Measurements from ENCODE around the gene ABCA6. TPM values are rescaled to one million over a fixed set of nuclear protein-coding genes. Genes with fewer than 3 reads are reported as not detected.

The ABCA6 gene
- total RNA-seq, 1 donor from 2014 or later = 36.3 TPM

DNA sequence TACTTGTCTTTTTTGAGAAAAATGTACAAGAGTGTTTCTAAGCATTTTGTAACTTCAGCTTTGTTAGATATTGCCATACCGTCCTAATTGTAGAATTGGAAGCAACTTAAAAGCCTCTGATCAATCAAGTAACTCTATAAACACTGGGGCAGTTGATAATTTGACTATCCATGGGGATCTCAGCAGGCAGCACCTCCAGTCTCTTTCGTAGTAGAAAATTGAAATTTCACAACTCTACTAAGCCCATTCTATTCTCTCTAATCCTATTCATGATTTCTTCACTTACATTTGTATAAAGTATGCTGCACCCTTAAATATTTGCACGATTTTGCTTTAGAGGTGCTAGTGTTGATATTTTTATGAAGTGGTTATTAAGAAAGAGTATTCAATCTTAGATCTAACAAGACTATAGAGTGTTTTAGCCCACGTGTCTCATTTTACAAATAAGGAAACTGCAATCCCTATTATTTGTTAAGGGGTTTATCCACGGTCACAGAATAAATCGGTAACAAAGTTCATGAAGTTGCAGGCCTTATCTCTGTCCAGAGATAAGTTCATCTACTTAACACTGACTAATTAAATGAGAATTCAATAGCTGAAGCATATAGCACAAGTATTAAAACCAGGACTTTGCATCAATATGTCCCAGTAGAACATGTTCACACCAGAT, 10.9 kb downstream of the ABCA6 start:
- no peak for DNase-seq
- no peak overlapping the region for H3K27ac ChIP-seq
- H3K27me3 ChIP-seq = no peaks in the 10 kb centered on the region
- H3K36me3 ChIP-seq = peaks cover 9% of the 10 kb centered on the region
- H3K4me1 ChIP-seq = no peaks in the 10 kb centered on the region
- intact Hi-C loops (cut with DNase I) = no loop called here
- ATAC-seq = no peak
- H3K9me3 ChIP-seq = no peaks in the 10 kb centered on the region
- TF ChIP-seq, protein P1, sequence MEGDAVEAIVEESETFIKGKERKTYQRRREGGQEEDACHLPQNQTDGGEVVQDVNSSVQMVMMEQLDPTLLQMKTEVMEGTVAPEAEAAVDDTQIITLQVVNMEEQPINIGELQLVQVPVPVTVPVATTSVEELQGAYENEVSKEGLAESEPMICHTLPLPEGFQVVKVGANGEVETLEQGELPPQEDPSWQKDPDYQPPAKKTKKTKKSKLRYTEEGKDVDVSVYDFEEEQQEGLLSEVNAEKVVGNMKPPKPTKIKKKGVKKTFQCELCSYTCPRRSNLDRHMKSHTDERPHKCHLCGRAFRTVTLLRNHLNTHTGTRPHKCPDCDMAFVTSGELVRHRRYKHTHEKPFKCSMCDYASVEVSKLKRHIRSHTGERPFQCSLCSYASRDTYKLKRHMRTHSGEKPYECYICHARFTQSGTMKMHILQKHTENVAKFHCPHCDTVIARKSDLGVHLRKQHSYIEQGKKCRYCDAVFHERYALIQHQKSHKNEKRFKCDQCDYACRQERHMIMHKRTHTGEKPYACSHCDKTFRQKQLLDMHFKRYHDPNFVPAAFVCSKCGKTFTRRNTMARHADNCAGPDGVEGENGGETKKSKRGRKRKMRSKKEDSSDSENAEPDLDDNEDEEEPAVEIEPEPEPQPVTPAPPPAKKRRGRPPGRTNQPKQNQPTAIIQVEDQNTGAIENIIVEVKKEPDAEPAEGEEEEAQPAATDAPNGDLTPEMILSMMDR (IDR thresholded peaks at IDR 0.05) = no peak
- no peak overlapping the region for H3K4me3 ChIP-seq

DNA sequence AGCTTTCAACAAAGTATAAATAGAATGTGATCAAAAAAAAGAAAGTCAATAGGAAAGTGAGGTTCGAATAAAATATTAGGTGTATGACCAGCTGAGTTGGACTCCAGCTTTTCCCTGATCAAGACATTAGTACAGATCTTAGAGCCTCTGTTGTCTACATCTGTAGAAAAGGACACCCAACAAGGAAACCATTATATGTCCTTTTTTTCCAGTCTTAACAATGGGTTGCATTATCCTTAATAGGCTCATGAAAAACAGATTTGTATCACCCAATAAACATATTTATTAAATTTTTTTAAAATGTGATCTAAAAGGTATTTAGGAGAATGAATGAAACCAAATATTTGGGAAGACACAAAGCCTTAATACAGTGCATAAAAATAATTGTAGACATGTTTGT, 18.1 kb downstream of the ABCA6 start:
- Histone ChIP-seq H3K4me1 (no peaks in the 10 kb centered on the region), H3K27me3 (no peaks in the 10 kb centered on the region), H3K36me3 (peaks cover 3% of the 10 kb centered on the region), H3K9me3 (no peaks in the 10 kb centered on the region), H3K27ac (no peak overlapping the region), H3K4me3 (no peak overlapping the region)
- no peak for DNase-seq
- intact Hi-C loops (cut with DNase I) = no loop called here
- no peak for ATAC-seq
- TF ChIP-seq, protein P1 (IDR thresholded peaks at IDR 0.05) = no peak

- H3K27ac ChIP-seq = no peak overlapping the region
- TF ChIP-seq, protein P1 (IDR thresholded peaks at IDR 0.05) = no peak
- no peaks in the 10 kb centered on the region for H3K9me3 ChIP-seq
- peaks cover 3% of the 10 kb centered on the region for H3K36me3 ChIP-seq
- intact Hi-C loops (cut with DNase I) = no loop called here
- DNase-seq (no peak), ATAC-seq (no peak)
- H3K27me3 ChIP-seq = no peaks in the 10 kb centered on the region
- H3K4me3 ChIP-seq = no peak overlapping the region
- H3K4me1 ChIP-seq = no peaks in the 10 kb centered on the region
Observed at GRCh38 chr17:69122065-69122464, 19.6 kb downstream of the ABCA6 start.

DNA sequence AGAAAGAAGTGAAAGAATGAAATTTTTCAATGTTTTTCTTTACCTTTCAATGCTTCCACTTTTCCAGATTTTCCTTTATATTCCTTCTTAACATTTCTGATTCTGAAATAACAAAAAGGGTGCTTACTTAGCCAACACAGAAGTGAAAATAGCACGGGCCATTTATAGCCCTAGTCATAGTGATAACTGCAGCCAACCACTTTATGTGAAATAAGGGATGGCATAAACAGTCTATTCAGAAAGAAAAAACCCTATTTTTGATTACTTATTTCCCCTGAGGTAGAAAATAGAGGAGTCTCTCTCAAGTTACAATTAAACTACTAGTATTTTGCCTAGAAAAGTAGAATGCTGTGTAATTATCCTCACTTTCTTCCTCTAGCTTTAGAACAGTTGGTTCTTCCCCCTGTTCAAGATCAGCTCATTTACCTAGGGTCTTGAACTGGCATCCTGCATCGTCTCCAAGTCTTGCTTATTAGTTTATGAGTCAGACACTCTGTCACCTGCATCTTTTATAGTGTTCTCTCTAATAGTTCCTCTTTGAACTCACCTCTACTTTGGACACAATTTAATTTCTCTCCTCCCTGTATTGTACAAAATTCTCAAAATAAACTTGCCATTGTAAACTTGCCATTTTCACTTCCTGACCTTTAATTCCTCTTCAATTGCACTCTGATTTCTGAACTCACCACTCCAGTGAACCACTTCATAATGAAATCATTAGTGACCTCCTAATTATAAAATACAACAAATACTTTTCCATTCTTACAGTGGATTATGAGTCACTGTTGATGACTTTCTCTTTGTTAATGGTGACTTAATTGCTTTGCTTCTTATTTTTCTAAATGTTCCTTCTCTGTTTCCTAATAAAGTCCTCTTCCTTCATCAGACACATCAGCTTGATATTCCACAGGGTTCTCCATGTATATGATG, 23.6 kb downstream of the ABCA6 start:
- H3K36me3 ChIP-seq = peaks cover 1% of the 10 kb centered on the region
- no peaks in the 10 kb centered on the region for H3K4me1 ChIP-seq
- H3K27ac ChIP-seq = no peak overlapping the region
- no peaks in the 10 kb centered on the region for H3K27me3 ChIP-seq
- TF ChIP-seq, protein P1 (IDR thresholded peaks at IDR 0.05) = no peak
- intact Hi-C loops (cut with DNase I) = no loop called here
- no peaks in the 10 kb centered on the region for H3K9me3 ChIP-seq
- DNase-seq (no peak), ATAC-seq (no peak)
- H3K4me3 ChIP-seq = no peak overlapping the region

DNA sequence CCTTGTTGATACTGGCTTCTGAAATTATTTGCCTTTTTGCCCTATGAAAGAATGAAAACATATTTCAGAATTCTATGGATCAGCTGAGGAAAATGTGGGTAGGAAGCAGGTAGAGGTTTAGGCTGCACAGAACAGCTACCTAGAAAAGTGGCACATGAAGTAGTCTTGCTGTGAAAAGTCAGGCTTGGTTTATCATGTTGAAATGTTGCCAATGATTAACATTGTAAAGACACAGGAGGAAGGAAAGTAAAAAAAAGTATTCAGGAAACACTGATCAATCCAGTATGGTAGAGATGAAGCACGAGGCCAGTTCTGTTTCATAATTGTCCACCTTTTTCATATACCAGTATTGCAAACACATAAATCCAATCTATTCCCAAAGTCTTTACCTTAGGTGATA, 29.9 kb downstream of the ABCA6 start:
- TF ChIP-seq, protein P1 (IDR thresholded peaks at IDR 0.05) = no peak

More for the DNA sequence above, 29.9 kb downstream of the ABCA6 start:
- intact Hi-C loops (cut with DNase I) = no loop called here
- Histone ChIP-seq H3K27me3 (no peaks in the 10 kb centered on the region), H3K4me3 (no peak overlapping the region), H3K9me3 (no peaks in the 10 kb centered on the region), H3K36me3 (peaks cover 7% of the 10 kb centered on the region), H3K27ac (no peak overlapping the region), H3K4me1 (no peaks in the 10 kb centered on the region)
- ATAC-seq = no peak
- DNase-seq = no peak
